ENCODE measurements around the gene FREM3.

- TF ChIP-seq CTCF (IDR thresholded peaks at IDR 0.05) (no peak), EP300 (IDR thresholded peaks at IDR 0.05) (no peak), POLR2AphosphoS5 (IDR thresholded peaks at IDR 0.05) (no peak), POLR2A (IDR thresholded peaks at IDR 0.05) (no peak)
These were observed 26.2 kb upstream of the FREM3 start for GRCh38 chr4:143726714-143727113.

All from suprapubic skin (tissue), 4 donors.